ENCODE results near the gene KCNMA1. TPM values are rescaled to one million over a fixed set of nuclear protein-coding genes. Genes with fewer than 3 reads are reported as not detected.
A peak's percentile ranks its signal among the peaks of the same experiment; 100 is the strongest.

Gene KCNMA1
- polyA plus RNA-seq, 1 of the 3 experiments (the other 2 are of a cell fraction), result 107 TPM

GRCh38 chr10:77027141-77027540, 610.5 kb downstream of the KCNMA1 start:
- Histone ChIP-seq H4K20me1 (ENCODE audit: insufficient read depth) (no peaks in the 10 kb centered on the region), H3K79me2 (ENCODE audit: insufficient read depth) (no peaks in the 10 kb centered on the region), H3F3A (replicated peaks; ENCODE audit: insufficient read depth) (no peaks in the 10 kb centered on the region), H3K4me1 (ENCODE audit: control insufficient read depth in 1 of 2, insufficient read depth in 2 of 2, low read depth in 1 of 2, low read length in 1 of 2) (peaks cover 0 to 39% of the 10 kb centered on the region in 2 experiments; a peak in 2 of 4 replicates), H3K9me2 (no peaks in the 10 kb centered on the region), H3K27me3 (ENCODE audit: insufficient read depth) (no peaks in the 10 kb centered on the region), H3K27ac (ENCODE audit: low read depth in 2 of 2, low read length in 1 of 2) (peak overlapping the region in 1 of 2 experiments; percentile 92; a peak in 2 of 4 replicates), H3K4me3 (ENCODE audit: low read depth in 2 of 2, low read length in 1 of 2) (no peak overlapping the region; a peak in 1 of 4 replicates), H2AFZ (ENCODE audit: low read depth) (no peak overlapping the region), H3K9ac (no peak overlapping the region), H3K4me2 (no peak overlapping the region), H3K36me3 (replicated peaks in 1 of 2; ENCODE audit: control insufficient read depth in 1 of 2, insufficient read depth in 2 of 2, low read length in 1 of 2) (peaks cover 0 to 38% of the 10 kb centered on the region in 2 experiments), H3K9me3 (no peaks in the 10 kb centered on the region)
- TF ChIP-seq SMC3 (IDR thresholded peaks at IDR 0.05; ENCODE audit: low read depth, low read length), result no peak
- no peak for TF ChIP-seq ELF1 (IDR thresholded peaks at IDR 0.05)
- TF ChIP-seq PBX3 (IDR thresholded peaks at IDR 0.05), result no peak
- TF ChIP-seq RCOR1 (IDR thresholded peaks at IDR 0.05; ENCODE audit: low read length), result no peak
- no peak for TF ChIP-seq CHD2 (IDR thresholded peaks at IDR 0.05; ENCODE audit: low read length, partially characterized antibody)
- no peak for TF ChIP-seq FOXJ3 (CRISPR knock-in tag; IDR thresholded peaks at IDR 0.05)
- no peak for TF ChIP-seq EZH2phosphoT487 (IDR thresholded peaks at IDR 0.05; ENCODE audit: borderline replicate concordance, low read depth)
- TF ChIP-seq YY1 (IDR thresholded peaks at IDR 0.05; ENCODE audit: low read depth), result no peak
- no peak for TF ChIP-seq TAF1 (IDR thresholded peaks at IDR 0.05; ENCODE audit: borderline replicate concordance, low read depth, low read length)
- TF ChIP-seq USF2 (IDR thresholded peaks at IDR 0.05; ENCODE audit: borderline replicate concordance, low read depth, low read length), result no peak
- TF ChIP-seq TEAD4 (IDR thresholded peaks at IDR 0.05; ENCODE audit: borderline replicate concordance, insufficient read depth), result no peak
- POLR2A ChIA-PET, result no interaction called here
- no peak for DNase-seq
- CTCF ChIA-PET, result interaction anchor here (1.1 to 3.5 kb wide), 4 partner anchors 10 to 724 kb away, joined by 4 to 15 read pairs (median 4); no protein-coding TSS in a partner anchor
- WGBS (ENCODE audit: low lambda C conversion rate), result 85% methylated on average over 2 of the region's 2 CpGs

DNA sequence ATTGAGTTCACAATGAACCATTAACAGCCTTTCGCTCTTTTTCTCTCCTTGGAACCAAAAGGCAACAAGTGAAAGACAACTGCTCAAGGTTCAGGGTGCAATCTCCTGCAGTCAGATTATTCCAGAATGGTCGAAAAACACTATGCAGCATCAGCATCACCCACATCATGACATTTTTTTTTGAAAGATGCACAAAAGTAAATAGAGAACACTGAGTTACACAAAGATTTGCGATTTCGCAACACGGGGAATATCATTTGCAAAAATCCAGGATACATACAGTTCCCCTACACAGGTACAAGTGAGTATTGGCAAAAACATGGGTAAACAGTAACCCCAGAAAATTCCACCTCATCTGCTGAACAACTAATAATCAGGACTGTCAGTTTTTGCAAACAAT, 611.5 kb downstream of the KCNMA1 start:
- no peaks in the 10 kb centered on the region for H4K20me1 ChIP-seq (ENCODE audit: insufficient read depth)
- no peak overlapping the region for H3K4me3 ChIP-seq (ENCODE audit: low read depth in 2 of 2, low read length in 1 of 2)
- H3K27me3 ChIP-seq (ENCODE audit: insufficient read depth), result no peaks in the 10 kb centered on the region
- POLR2A ChIA-PET, result no interaction called here
- peaks cover 0 to 38% of the 10 kb centered on the region in 2 experiments for H3K36me3 ChIP-seq (replicated peaks in 1 of 2; ENCODE audit: control insufficient read depth in 1 of 2, insufficient read depth in 2 of 2, low read length in 1 of 2)
- H2AFZ ChIP-seq (ENCODE audit: low read depth), result no peak overlapping the region
- WGBS (ENCODE audit: low lambda C conversion rate), result 91% methylated on average over 5 of the region's 5 CpGs
- DNase-seq, result no peak
- H3K9ac ChIP-seq, result no peak overlapping the region
- no peaks in the 10 kb centered on the region for H3K79me2 ChIP-seq (ENCODE audit: insufficient read depth)
- no peaks in the 10 kb centered on the region for H3K9me3 ChIP-seq
- H3K4me1 ChIP-seq (ENCODE audit: control insufficient read depth in 1 of 2, insufficient read depth in 2 of 2, low read depth in 1 of 2, low read length in 1 of 2), result peaks cover 0 to 30% of the 10 kb centered on the region in 2 experiments; a peak in 2 of 4 replicates
- H3K9me2 ChIP-seq, result no peaks in the 10 kb centered on the region
- no peaks in the 10 kb centered on the region for H3F3A ChIP-seq (replicated peaks; ENCODE audit: insufficient read depth)
- H3K27ac ChIP-seq (ENCODE audit: low read depth in 2 of 2, low read length in 1 of 2), result peak overlapping the region in 1 of 2 experiments; percentile 92; a peak in 2 of 4 replicates
- H3K4me2 ChIP-seq, result no peak overlapping the region
- CTCF ChIA-PET, result interaction anchor here (1.1 to 3.5 kb wide), 2 partner anchors 11 to 41 kb away, joined by 4 to 15 read pairs; no protein-coding TSS in a partner anchor
- TF ChIP-seq, protein P1, sequence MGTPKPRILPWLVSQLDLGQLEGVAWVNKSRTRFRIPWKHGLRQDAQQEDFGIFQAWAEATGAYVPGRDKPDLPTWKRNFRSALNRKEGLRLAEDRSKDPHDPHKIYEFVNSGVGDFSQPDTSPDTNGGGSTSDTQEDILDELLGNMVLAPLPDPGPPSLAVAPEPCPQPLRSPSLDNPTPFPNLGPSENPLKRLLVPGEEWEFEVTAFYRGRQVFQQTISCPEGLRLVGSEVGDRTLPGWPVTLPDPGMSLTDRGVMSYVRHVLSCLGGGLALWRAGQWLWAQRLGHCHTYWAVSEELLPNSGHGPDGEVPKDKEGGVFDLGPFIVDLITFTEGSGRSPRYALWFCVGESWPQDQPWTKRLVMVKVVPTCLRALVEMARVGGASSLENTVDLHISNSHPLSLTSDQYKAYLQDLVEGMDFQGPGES (IDR thresholded peaks at IDR 0.05; ENCODE audit: low read depth, low read length), result no peak
- TF ChIP-seq TAF1 (IDR thresholded peaks at IDR 0.05; ENCODE audit: borderline replicate concordance, low read depth, low read length) (no peak), PBX3 (IDR thresholded peaks at IDR 0.05) (no peak), RFX5 (IDR thresholded peaks at IDR 0.05; ENCODE audit: low read length) (no peak), MXI1 (IDR thresholded peaks at IDR 0.05; ENCODE audit: low read depth, low read length) (no peak), TEAD4 (IDR thresholded peaks at IDR 0.05; ENCODE audit: borderline replicate concordance, insufficient read depth) (no peak), MEF2A (IDR thresholded peaks at IDR 0.05; ENCODE audit: borderline replicate concordance, low read depth) (no peak), SIN3A (IDR thresholded peaks at IDR 0.05; ENCODE audit: borderline replicate concordance, low read depth, low read length) (no peak)
- TF ChIP-seq, protein P2, sequence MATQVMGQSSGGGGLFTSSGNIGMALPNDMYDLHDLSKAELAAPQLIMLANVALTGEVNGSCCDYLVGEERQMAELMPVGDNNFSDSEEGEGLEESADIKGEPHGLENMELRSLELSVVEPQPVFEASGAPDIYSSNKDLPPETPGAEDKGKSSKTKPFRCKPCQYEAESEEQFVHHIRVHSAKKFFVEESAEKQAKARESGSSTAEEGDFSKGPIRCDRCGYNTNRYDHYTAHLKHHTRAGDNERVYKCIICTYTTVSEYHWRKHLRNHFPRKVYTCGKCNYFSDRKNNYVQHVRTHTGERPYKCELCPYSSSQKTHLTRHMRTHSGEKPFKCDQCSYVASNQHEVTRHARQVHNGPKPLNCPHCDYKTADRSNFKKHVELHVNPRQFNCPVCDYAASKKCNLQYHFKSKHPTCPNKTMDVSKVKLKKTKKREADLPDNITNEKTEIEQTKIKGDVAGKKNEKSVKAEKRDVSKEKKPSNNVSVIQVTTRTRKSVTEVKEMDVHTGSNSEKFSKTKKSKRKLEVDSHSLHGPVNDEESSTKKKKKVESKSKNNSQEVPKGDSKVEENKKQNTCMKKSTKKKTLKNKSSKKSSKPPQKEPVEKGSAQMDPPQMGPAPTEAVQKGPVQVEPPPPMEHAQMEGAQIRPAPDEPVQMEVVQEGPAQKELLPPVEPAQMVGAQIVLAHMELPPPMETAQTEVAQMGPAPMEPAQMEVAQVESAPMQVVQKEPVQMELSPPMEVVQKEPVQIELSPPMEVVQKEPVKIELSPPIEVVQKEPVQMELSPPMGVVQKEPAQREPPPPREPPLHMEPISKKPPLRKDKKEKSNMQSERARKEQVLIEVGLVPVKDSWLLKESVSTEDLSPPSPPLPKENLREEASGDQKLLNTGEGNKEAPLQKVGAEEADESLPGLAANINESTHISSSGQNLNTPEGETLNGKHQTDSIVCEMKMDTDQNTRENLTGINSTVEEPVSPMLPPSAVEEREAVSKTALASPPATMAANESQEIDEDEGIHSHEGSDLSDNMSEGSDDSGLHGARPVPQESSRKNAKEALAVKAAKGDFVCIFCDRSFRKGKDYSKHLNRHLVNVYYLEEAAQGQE (IDR thresholded peaks at IDR 0.05; ENCODE audit: low read depth, low read length), result no peak

Measured in SK-N-SH (cell line).